Measurements from ENCODE around the gene NEK6.

DNA sequence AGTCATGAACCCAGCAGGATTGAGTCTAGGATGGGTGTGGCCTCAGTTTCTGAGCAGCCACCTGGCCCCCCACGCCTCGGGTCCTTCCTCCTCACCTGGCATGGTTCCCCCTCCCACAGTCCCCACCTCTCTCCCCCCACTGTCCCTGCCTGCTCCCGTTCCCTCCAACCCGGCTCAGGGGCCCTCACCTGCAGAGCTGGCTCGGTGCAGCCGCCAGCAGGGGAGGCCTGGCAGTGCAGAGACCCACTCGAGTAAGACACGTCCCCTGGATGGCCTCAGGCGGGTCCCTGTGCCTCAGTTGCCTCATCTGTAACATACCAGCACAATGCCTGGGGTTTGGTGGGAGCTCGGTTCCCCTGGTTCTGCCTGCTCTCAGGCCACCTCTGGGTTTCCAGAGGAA is 66.2 kb downstream of the NEK6 start:
- TF ChIP-seq, protein P1, sequence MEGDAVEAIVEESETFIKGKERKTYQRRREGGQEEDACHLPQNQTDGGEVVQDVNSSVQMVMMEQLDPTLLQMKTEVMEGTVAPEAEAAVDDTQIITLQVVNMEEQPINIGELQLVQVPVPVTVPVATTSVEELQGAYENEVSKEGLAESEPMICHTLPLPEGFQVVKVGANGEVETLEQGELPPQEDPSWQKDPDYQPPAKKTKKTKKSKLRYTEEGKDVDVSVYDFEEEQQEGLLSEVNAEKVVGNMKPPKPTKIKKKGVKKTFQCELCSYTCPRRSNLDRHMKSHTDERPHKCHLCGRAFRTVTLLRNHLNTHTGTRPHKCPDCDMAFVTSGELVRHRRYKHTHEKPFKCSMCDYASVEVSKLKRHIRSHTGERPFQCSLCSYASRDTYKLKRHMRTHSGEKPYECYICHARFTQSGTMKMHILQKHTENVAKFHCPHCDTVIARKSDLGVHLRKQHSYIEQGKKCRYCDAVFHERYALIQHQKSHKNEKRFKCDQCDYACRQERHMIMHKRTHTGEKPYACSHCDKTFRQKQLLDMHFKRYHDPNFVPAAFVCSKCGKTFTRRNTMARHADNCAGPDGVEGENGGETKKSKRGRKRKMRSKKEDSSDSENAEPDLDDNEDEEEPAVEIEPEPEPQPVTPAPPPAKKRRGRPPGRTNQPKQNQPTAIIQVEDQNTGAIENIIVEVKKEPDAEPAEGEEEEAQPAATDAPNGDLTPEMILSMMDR (IDR thresholded peaks at IDR 0.05 in 2 of 3, conservative IDR thresholded peaks at IDR 0.05 in 1 of 3; ENCODE audit: control insufficient read depth in 2 of 3, extremely low read depth in 1 of 3, insufficient read depth in 1 of 3, low read depth in 3 of 3, low read length in 3 of 3): no peak
- no peak for TF ChIP-seq NRF1 (conservative IDR thresholded peaks at IDR 0.05; ENCODE audit: low read depth, low read length)
- TF ChIP-seq MTA2 (IDR thresholded peaks at IDR 0.05; ENCODE audit: low read depth): no peak
- no peak for TF ChIP-seq CHD1 (IDR thresholded peaks at IDR 0.05; ENCODE audit: low read depth, low read length)
- TF ChIP-seq ZNF274 (IDR thresholded peaks at IDR 0.05; ENCODE audit: insufficient read depth, insufficient read length): no peak
- TF ChIP-seq EZH2 (IDR thresholded peaks at IDR 0.05; ENCODE audit: borderline replicate concordance, control insufficient read depth, low read depth, low read length): no peak
- TF ChIP-seq SUZ12 (IDR thresholded peaks at IDR 0.05; ENCODE audit: unreplicated experiment): no peak

All from GM12878 (cell line).